ENCODE data around the gene TRIM24. TPM values are rescaled to one million over a fixed set of nuclear protein-coding genes. Genes with fewer than 3 reads are reported as not detected.

Gene TRIM24
- total and polyA plus RNA-seq, 4 donors = 3.3 to 13.8 (median 8.3) TPM

- H3K4me3 ChIP-seq (ENCODE audit: low read length in 2 of 2) = no peak overlapping the region
- H3K36me3 ChIP-seq (ENCODE audit: control insufficient read depth in 1 of 2, insufficient read depth in 2 of 2, low read length in 1 of 2) = peaks cover 7 to 18% of the 10 kb centered on the region in 2 donors
- WGBS, 2 donors = 91% methylated on average over 4 of the region's 4 CpGs
- no peak for DNase-seq
- no peak overlapping the region for H3K27ac ChIP-seq (ENCODE audit: low read depth in 1 of 2, low read length in 2 of 2)
- H3K27me3 ChIP-seq (ENCODE audit: control insufficient read depth in 1 of 2, insufficient read depth in 2 of 2, low read length in 1 of 2) = no peaks in the 10 kb centered on the region
- ATAC-seq (ENCODE audit: low FRiP score) = no peak
- H3K9me3 ChIP-seq (ENCODE audit: control insufficient read depth, low read length) = peaks cover 12% of the 10 kb centered on the region
- H3K4me1 ChIP-seq (ENCODE audit: control insufficient read depth in 1 of 2, insufficient read depth in 2 of 2, low read length in 2 of 2) = no peaks in the 10 kb centered on the region
- intact Hi-C loops (cut with DNase I) = no loop called here
These were observed 103.7 kb downstream of the TRIM24 start for GRCh38 chr7:138563808-138564207.

- ATAC-seq (ENCODE audit: low FRiP score) (no peak), DNase-seq (no peak)
- no peak overlapping the region for H3K4me3 ChIP-seq (ENCODE audit: low read length in 2 of 2)
- no peak overlapping the region for H3K27ac ChIP-seq (ENCODE audit: low read depth in 1 of 2, low read length in 2 of 2)
- no peaks in the 10 kb centered on the region for H3K4me1 ChIP-seq (ENCODE audit: control insufficient read depth in 1 of 2, insufficient read depth in 2 of 2, low read length in 2 of 2)
- intact Hi-C loops (cut with DNase I) = no loop called here
- H3K36me3 ChIP-seq (ENCODE audit: control insufficient read depth in 1 of 2, insufficient read depth in 2 of 2, low read length in 1 of 2) = peaks cover 7 to 18% of the 10 kb centered on the region in 2 donors
- 96 to 97% methylated on average over 5 of the region's 5 CpGs for WGBS, 2 donors
- H3K27me3 ChIP-seq (ENCODE audit: control insufficient read depth in 1 of 2, insufficient read depth in 2 of 2, low read length in 1 of 2) = no peaks in the 10 kb centered on the region
- peaks cover 12% of the 10 kb centered on the region for H3K9me3 ChIP-seq (ENCODE audit: control insufficient read depth, low read length)
These were observed 104.3 kb downstream of the TRIM24 start for GRCh38 chr7:138564365-138564764.

GRCh38 chr7:138565071-138565450 is 105.0 kb downstream of the TRIM24 start:
- peaks cover 9% of the 10 kb centered on the region for H3K9me3 ChIP-seq (ENCODE audit: control insufficient read depth, low read length)
- no peaks in the 10 kb centered on the region for H3K27me3 ChIP-seq (ENCODE audit: control insufficient read depth in 1 of 2, insufficient read depth in 2 of 2, low read length in 1 of 2)
- H3K27ac ChIP-seq (ENCODE audit: low read depth in 1 of 2, low read length in 2 of 2) = no peak overlapping the region
- no peak for ATAC-seq (ENCODE audit: low FRiP score)
- WGBS, 2 donors = 97% methylated on average over 8 of the region's 8 CpGs
- DNase-seq = no peak
- H3K4me3 ChIP-seq (ENCODE audit: low read length in 2 of 2) = no peak overlapping the region
- no peaks in the 10 kb centered on the region for H3K4me1 ChIP-seq (ENCODE audit: control insufficient read depth in 1 of 2, insufficient read depth in 2 of 2, low read length in 2 of 2)
- H3K36me3 ChIP-seq (ENCODE audit: control insufficient read depth in 1 of 2, insufficient read depth in 2 of 2, low read length in 1 of 2) = peaks cover 7 to 18% of the 10 kb centered on the region in 2 donors
- intact Hi-C loops (cut with DNase I) = no loop called here

- intact Hi-C loops (cut with DNase I) = no loop called here
- H3K27ac ChIP-seq (ENCODE audit: low read depth in 1 of 2, low read length in 2 of 2) = no peak overlapping the region
- ATAC-seq (ENCODE audit: low FRiP score) (no peak), DNase-seq (no peak)
- no peaks in the 10 kb centered on the region for H3K27me3 ChIP-seq (ENCODE audit: control insufficient read depth in 1 of 2, insufficient read depth in 2 of 2, low read length in 1 of 2)
- WGBS, 2 donors = 96 to 99% methylated on average over 8 of the region's 8 CpGs
- peaks cover 9% of the 10 kb centered on the region for H3K9me3 ChIP-seq (ENCODE audit: control insufficient read depth, low read length)
- no peak overlapping the region for H3K4me3 ChIP-seq (ENCODE audit: low read length in 2 of 2)
- H3K36me3 ChIP-seq (ENCODE audit: control insufficient read depth in 1 of 2, insufficient read depth in 2 of 2, low read length in 1 of 2) = peaks cover 7 to 17% of the 10 kb centered on the region in 2 donors
- no peaks in the 10 kb centered on the region for H3K4me1 ChIP-seq (ENCODE audit: control insufficient read depth in 1 of 2, insufficient read depth in 2 of 2, low read length in 2 of 2)
These were observed 105.5 kb downstream of the TRIM24 start for GRCh38 chr7:138565451-138566114.

- DNase-seq (no peak), ATAC-seq (ENCODE audit: low FRiP score) (no peak)
- no peak overlapping the region for H3K27ac ChIP-seq (ENCODE audit: low read depth in 1 of 2, low read length in 2 of 2)
- no peaks in the 10 kb centered on the region for H3K4me1 ChIP-seq (ENCODE audit: control insufficient read depth in 1 of 2, insufficient read depth in 2 of 2, low read length in 2 of 2)
- H3K36me3 ChIP-seq (ENCODE audit: control insufficient read depth in 1 of 2, insufficient read depth in 2 of 2, low read length in 1 of 2) = peaks cover 7 to 10% of the 10 kb centered on the region in 2 donors
- 96 to 97% methylated on average over 2 of the region's 2 CpGs for WGBS, 2 donors
- H3K27me3 ChIP-seq (ENCODE audit: control insufficient read depth in 1 of 2, insufficient read depth in 2 of 2, low read length in 1 of 2) = no peaks in the 10 kb centered on the region
- intact Hi-C loops (cut with DNase I) = no loop called here
- no peak overlapping the region for H3K4me3 ChIP-seq (ENCODE audit: low read length in 2 of 2)
- H3K9me3 ChIP-seq (ENCODE audit: control insufficient read depth, low read length) = peaks cover 9% of the 10 kb centered on the region
These were observed 108.6 kb downstream of the TRIM24 start for GRCh38 chr7:138568655-138569054.

GRCh38 chr7:138569418-138569817 is 109.4 kb downstream of the TRIM24 start:
- Histone ChIP-seq H3K4me3 (ENCODE audit: low read length in 2 of 2) (no peak overlapping the region), H3K36me3 (ENCODE audit: control insufficient read depth in 1 of 2, insufficient read depth in 2 of 2, low read length in 1 of 2) (peaks cover 3 to 9% of the 10 kb centered on the region in 2 donors), H3K27ac (ENCODE audit: low read depth in 1 of 2, low read length in 2 of 2) (no peak overlapping the region), H3K4me1 (ENCODE audit: control insufficient read depth in 1 of 2, insufficient read depth in 2 of 2, low read length in 2 of 2) (no peaks in the 10 kb centered on the region), H3K27me3 (ENCODE audit: control insufficient read depth in 1 of 2, insufficient read depth in 2 of 2, low read length in 1 of 2) (no peaks in the 10 kb centered on the region), H3K9me3 (ENCODE audit: control insufficient read depth, low read length) (peaks cover 5% of the 10 kb centered on the region)
- intact Hi-C loops (cut with DNase I) = no loop called here
- WGBS, 2 donors = 94 to 97% methylated on average over 3 of the region's 3 CpGs
- no peak for DNase-seq
- ATAC-seq (ENCODE audit: low FRiP score) = no peak

GRCh38 chr7:138570715-138571114 is 110.7 kb downstream of the TRIM24 start:
- Histone ChIP-seq H3K27me3 (ENCODE audit: control insufficient read depth in 1 of 2, insufficient read depth in 2 of 2, low read length in 1 of 2) (no peaks in the 10 kb centered on the region), H3K4me3 (ENCODE audit: low read length in 2 of 2) (no peak overlapping the region), H3K27ac (ENCODE audit: low read depth in 1 of 2, low read length in 2 of 2) (no peak overlapping the region), H3K36me3 (ENCODE audit: control insufficient read depth in 1 of 2, insufficient read depth in 2 of 2, low read length in 1 of 2) (peaks cover 0 to 5% of the 10 kb centered on the region in 2 donors), H3K4me1 (ENCODE audit: control insufficient read depth in 1 of 2, insufficient read depth in 2 of 2, low read length in 2 of 2) (no peaks in the 10 kb centered on the region), H3K9me3 (ENCODE audit: control insufficient read depth, low read length) (no peaks in the 10 kb centered on the region)
- intact Hi-C loops (cut with DNase I) = no loop called here
- no peak for DNase-seq
- WGBS, 2 donors = 96 to 98% methylated on average over 4 of the region's 4 CpGs
- ATAC-seq (ENCODE audit: low FRiP score) = no peak

GRCh38 chr7:138573741-138574140 is 113.7 kb downstream of the TRIM24 start:
- H3K9me3 ChIP-seq (ENCODE audit: control insufficient read depth, low read length) = no peaks in the 10 kb centered on the region
- H3K27me3 ChIP-seq (ENCODE audit: control insufficient read depth in 1 of 2, insufficient read depth in 2 of 2, low read length in 1 of 2) = no peaks in the 10 kb centered on the region
- intact Hi-C loops (cut with DNase I) = no loop called here
- no peaks in the 10 kb centered on the region for H3K4me1 ChIP-seq (ENCODE audit: control insufficient read depth in 1 of 2, insufficient read depth in 2 of 2, low read length in 2 of 2)
- WGBS, 2 donors = 67 to 73% methylated on average over 4 of the region's 4 CpGs
- no peak overlapping the region for H3K4me3 ChIP-seq (ENCODE audit: low read length in 2 of 2)
- H3K36me3 ChIP-seq (ENCODE audit: control insufficient read depth in 1 of 2, insufficient read depth in 2 of 2, low read length in 1 of 2) = peaks cover 0 to 5% of the 10 kb centered on the region in 2 donors
- ATAC-seq (ENCODE audit: low FRiP score) = no peak
- H3K27ac ChIP-seq (ENCODE audit: low read depth in 1 of 2, low read length in 2 of 2) = no peak overlapping the region
- DNase-seq = no peak

GRCh38 chr7:138575897-138576428 is 115.9 kb downstream of the TRIM24 start:
- no peaks in the 10 kb centered on the region for H3K4me1 ChIP-seq (ENCODE audit: control insufficient read depth in 1 of 2, insufficient read depth in 2 of 2, low read length in 2 of 2)
- 96% methylated on average over 5 of the region's 5 CpGs for WGBS, 2 donors
- no peaks in the 10 kb centered on the region for H3K27me3 ChIP-seq (ENCODE audit: control insufficient read depth in 1 of 2, insufficient read depth in 2 of 2, low read length in 1 of 2)
- DNase-seq (no peak), ATAC-seq (ENCODE audit: low FRiP score) (no peak)
- H3K36me3 ChIP-seq (ENCODE audit: control insufficient read depth in 1 of 2, insufficient read depth in 2 of 2, low read length in 1 of 2) = peaks cover 0 to 3% of the 10 kb centered on the region in 2 donors
- H3K27ac ChIP-seq (ENCODE audit: low read depth in 1 of 2, low read length in 2 of 2) = no peak overlapping the region
- H3K9me3 ChIP-seq (ENCODE audit: control insufficient read depth, low read length) = no peaks in the 10 kb centered on the region
- intact Hi-C loops (cut with DNase I) = no loop called here
- no peak overlapping the region for H3K4me3 ChIP-seq (ENCODE audit: low read length in 2 of 2)
